ENCODE measurements around the gene NUDT2. TPM values are rescaled to one million over a fixed set of nuclear protein-coding genes. Genes with fewer than 3 reads are reported as not detected.
A peak's percentile ranks its signal among the peaks of the same experiment; 100 is the strongest.
"Not testable (repeated sequence)": the region's sequence is repeated elsewhere in the genome, so short reads cannot be mapped to it uniquely, and the experiment has no call there.

The NUDT2 gene
- total and polyA plus RNA-seq, 7 experiments from 2014 or later: 7.5 to 63.3 (median 23.2) TPM

GRCh38 chr9:34366365-34366764 is 37.0 kb downstream of the NUDT2 start:
- H3K27ac Mint-ChIP-seq: no peak overlapping the region
- CTCF ChIA-PET: no interaction called here
- no peak for ATAC-seq
- Histone ChIP-seq H3K4me1 (ENCODE audit: control insufficient read depth in 2 of 2, insufficient read depth in 2 of 2, low read length in 2 of 2) (peaks cover 0 to 21% of the 10 kb centered on the region in 2 donors), H3K9me3 (ENCODE audit: control insufficient read depth in 2 of 3, low read length in 3 of 3) (no peaks in the 10 kb centered on the region), H3K27me3 (ENCODE audit: control insufficient read depth in 2 of 2, insufficient read depth in 2 of 2, low read length in 2 of 2) (no peaks in the 10 kb centered on the region), H3K4me3 (ENCODE audit: low read length) (no peak overlapping the region), H3K27ac (ENCODE audit: low read depth, low read length) (no peak overlapping the region), H3K36me3 (ENCODE audit: control insufficient read depth in 2 of 3, insufficient read depth in 3 of 3, low read length in 3 of 3) (no peaks in the 10 kb centered on the region)
- DNase-seq: no peak
- H3K27me3 Mint-ChIP-seq: no peaks in the 10 kb centered on the region
- intact Hi-C loops (cut with micrococcal nuclease): no loop called here
- no peak overlapping the region for H3K4me3 Mint-ChIP-seq
- peaks cover 0 to 5% (median 0%) of the 10 kb centered on the region in 11 donors for H3K9me3 Mint-ChIP-seq
- peaks cover 14 to 29% (median 20%) of the 10 kb centered on the region in 7 donors for H3K4me1 Mint-ChIP-seq
- H3K36me3 Mint-ChIP-seq: peaks cover 0 to 24% (median 20%) of the 10 kb centered on the region in 5 donors
- POLR2A ChIA-PET: no interaction called here

- CTCF ChIA-PET: interaction anchor here (1.5 kb wide), 1 partner anchor 10 kb away, joined by 3 read pairs; no protein-coding TSS in a partner anchor
- POLR2A ChIA-PET, DNase-seq: not testable (repeated sequence)
Observed at GRCh38 chr9:34367751-34368410, 38.5 kb downstream of the NUDT2 start.

GRCh38 chr9:34368796-34369195 is 39.4 kb downstream of the NUDT2 start:
- H3K4me1 Mint-ChIP-seq: peaks cover 6 to 15% (median 10%) of the 10 kb centered on the region in 7 donors
- intact Hi-C loops (cut with micrococcal nuclease): not testable (repeated sequence)

More at GRCh38 chr9:34367751-34368410, 38.5 kb downstream of the NUDT2 start:
- H3K27ac Mint-ChIP-seq; H3K27ac ChIP-seq (ENCODE audit: low read depth, low read length); H3K27me3 ChIP-seq (ENCODE audit: control insufficient read depth in 2 of 2, insufficient read depth in 2 of 2, low read length in 2 of 2); H3K4me3 Mint-ChIP-seq; H3K27me3 Mint-ChIP-seq; H3K9me3 Mint-ChIP-seq; ATAC-seq; H3K36me3 ChIP-seq (ENCODE audit: control insufficient read depth in 2 of 3, insufficient read depth in 3 of 3, low read length in 3 of 3); H3K9me3 ChIP-seq (ENCODE audit: control insufficient read depth in 2 of 3, low read length in 3 of 3); H3K4me3 ChIP-seq (ENCODE audit: low read length); intact Hi-C loops (cut with micrococcal nuclease): not testable (repeated sequence)
- Mint-ChIP-seq H3K36me3 (peaks cover 0 to 27% (median 20%) of the 10 kb centered on the region in 5 donors), H3K4me1 (peaks cover 13 to 24% (median 15%) of the 10 kb centered on the region in 7 donors)
- H3K4me1 ChIP-seq (ENCODE audit: control insufficient read depth in 2 of 2, insufficient read depth in 2 of 2, low read length in 2 of 2): peaks cover 0 to 21% of the 10 kb centered on the region in 2 donors

GRCh38 chr9:34369636-34370035 is 40.3 kb downstream of the NUDT2 start:
- H3K36me3 Mint-ChIP-seq: peaks cover 0 to 25% (median 21%) of the 10 kb centered on the region in 5 donors
- peaks cover 0 to 5% (median 0%) of the 10 kb centered on the region in 11 donors for H3K9me3 Mint-ChIP-seq
- no peaks in the 10 kb centered on the region for H3K27me3 Mint-ChIP-seq
- no peak overlapping the region for H3K27ac ChIP-seq (ENCODE audit: low read depth, low read length)
- DNase-seq (no peak), ATAC-seq (no peak)
- peaks cover 0 to 6% (median 2%) of the 10 kb centered on the region in 7 donors for H3K4me1 Mint-ChIP-seq
- peaks cover 0 to 5% of the 10 kb centered on the region in 2 donors for H3K4me1 ChIP-seq (ENCODE audit: control insufficient read depth in 2 of 2, insufficient read depth in 2 of 2, low read length in 2 of 2)
- ChIA-PET POLR2A (no interaction called here), CTCF (no interaction called here)
- no peaks in the 10 kb centered on the region for H3K27me3 ChIP-seq (ENCODE audit: control insufficient read depth in 2 of 2, insufficient read depth in 2 of 2, low read length in 2 of 2)
- H3K4me3 Mint-ChIP-seq: no peak overlapping the region
- no peaks in the 10 kb centered on the region for H3K36me3 ChIP-seq (ENCODE audit: control insufficient read depth in 2 of 3, insufficient read depth in 3 of 3, low read length in 3 of 3)
- no peak overlapping the region for H3K4me3 ChIP-seq (ENCODE audit: low read length)
- no peak overlapping the region for H3K27ac Mint-ChIP-seq
- H3K9me3 ChIP-seq (ENCODE audit: control insufficient read depth in 2 of 3, low read length in 3 of 3): no peaks in the 10 kb centered on the region
- intact Hi-C loops (cut with micrococcal nuclease): loop anchor here in 1 of 2 donors (10.0 kb wide), 2 partner anchors 1075 to 1445 kb away; partner anchors contain the start of genes HINT2, NFX1 and SPAG8

More at GRCh38 chr9:34368796-34369195, 39.4 kb downstream of the NUDT2 start:
- H3K9me3 ChIP-seq (ENCODE audit: control insufficient read depth in 2 of 3, low read length in 3 of 3); H3K27ac Mint-ChIP-seq; H3K9me3 Mint-ChIP-seq; H3K4me3 Mint-ChIP-seq; H3K27me3 Mint-ChIP-seq; H3K36me3 ChIP-seq (ENCODE audit: control insufficient read depth in 2 of 3, insufficient read depth in 3 of 3, low read length in 3 of 3); ATAC-seq; H3K27ac ChIP-seq (ENCODE audit: low read depth, low read length); POLR2A ChIA-PET; H3K27me3 ChIP-seq (ENCODE audit: control insufficient read depth in 2 of 2, insufficient read depth in 2 of 2, low read length in 2 of 2); H3K4me3 ChIP-seq (ENCODE audit: low read length); DNase-seq: not testable (repeated sequence)
- H3K36me3 Mint-ChIP-seq: peaks cover 0 to 27% (median 20%) of the 10 kb centered on the region in 5 donors
- CTCF ChIA-PET: interaction anchor here (1.5 kb wide), 1 partner anchor 9 kb away, joined by 3 read pairs; no protein-coding TSS in a partner anchor
- H3K4me1 ChIP-seq (ENCODE audit: control insufficient read depth in 2 of 2, insufficient read depth in 2 of 2, low read length in 2 of 2): peaks cover 0 to 13% of the 10 kb centered on the region in 2 donors

- ChIA-PET CTCF (no interaction called here), POLR2A (interaction anchor here (0.5 to 0.8 kb wide), 2 partner anchors 188 to 291 kb away, joined by 3 read pairs; no protein-coding TSS in a partner anchor)
- Mint-ChIP-seq H3K27ac (peak overlapping the region in 1 of 9 donors; percentile 13), H3K4me1 (peaks cover 0 to 6% (median 3%) of the 10 kb centered on the region in 7 donors), H3K4me3 (peak overlapping the region in 1 of 10 donors; percentile 14), H3K9me3 (peaks cover 0 to 5% (median 0%) of the 10 kb centered on the region in 11 donors), H3K36me3 (peaks cover 0 to 25% (median 21%) of the 10 kb centered on the region in 5 donors), H3K27me3 (no peaks in the 10 kb centered on the region)
- no peaks in the 10 kb centered on the region for H3K4me1 ChIP-seq (ENCODE audit: control insufficient read depth in 2 of 2, insufficient read depth in 2 of 2, low read length in 2 of 2)
- no peak overlapping the region for H3K4me3 ChIP-seq (ENCODE audit: low read length)
- H3K27me3 ChIP-seq (ENCODE audit: control insufficient read depth in 2 of 2, insufficient read depth in 2 of 2, low read length in 2 of 2): no peaks in the 10 kb centered on the region
- DNase-seq: no peak
- H3K36me3 ChIP-seq (ENCODE audit: control insufficient read depth in 2 of 3, insufficient read depth in 3 of 3, low read length in 3 of 3): no peaks in the 10 kb centered on the region
- no peak overlapping the region for H3K27ac ChIP-seq (ENCODE audit: low read depth, low read length)
- intact Hi-C loops (cut with micrococcal nuclease): loop anchor here in 1 of 2 donors (10.0 kb wide), 2 partner anchors 1076 to 1444 kb away; partner anchors contain the start of genes HINT2, NFX1 and SPAG8
- no peaks in the 10 kb centered on the region for H3K9me3 ChIP-seq (ENCODE audit: control insufficient read depth in 2 of 3, low read length in 3 of 3)
- ATAC-seq: no peak
Observed at GRCh38 chr9:34370335-34370969, 41.1 kb downstream of the NUDT2 start.

DNA sequence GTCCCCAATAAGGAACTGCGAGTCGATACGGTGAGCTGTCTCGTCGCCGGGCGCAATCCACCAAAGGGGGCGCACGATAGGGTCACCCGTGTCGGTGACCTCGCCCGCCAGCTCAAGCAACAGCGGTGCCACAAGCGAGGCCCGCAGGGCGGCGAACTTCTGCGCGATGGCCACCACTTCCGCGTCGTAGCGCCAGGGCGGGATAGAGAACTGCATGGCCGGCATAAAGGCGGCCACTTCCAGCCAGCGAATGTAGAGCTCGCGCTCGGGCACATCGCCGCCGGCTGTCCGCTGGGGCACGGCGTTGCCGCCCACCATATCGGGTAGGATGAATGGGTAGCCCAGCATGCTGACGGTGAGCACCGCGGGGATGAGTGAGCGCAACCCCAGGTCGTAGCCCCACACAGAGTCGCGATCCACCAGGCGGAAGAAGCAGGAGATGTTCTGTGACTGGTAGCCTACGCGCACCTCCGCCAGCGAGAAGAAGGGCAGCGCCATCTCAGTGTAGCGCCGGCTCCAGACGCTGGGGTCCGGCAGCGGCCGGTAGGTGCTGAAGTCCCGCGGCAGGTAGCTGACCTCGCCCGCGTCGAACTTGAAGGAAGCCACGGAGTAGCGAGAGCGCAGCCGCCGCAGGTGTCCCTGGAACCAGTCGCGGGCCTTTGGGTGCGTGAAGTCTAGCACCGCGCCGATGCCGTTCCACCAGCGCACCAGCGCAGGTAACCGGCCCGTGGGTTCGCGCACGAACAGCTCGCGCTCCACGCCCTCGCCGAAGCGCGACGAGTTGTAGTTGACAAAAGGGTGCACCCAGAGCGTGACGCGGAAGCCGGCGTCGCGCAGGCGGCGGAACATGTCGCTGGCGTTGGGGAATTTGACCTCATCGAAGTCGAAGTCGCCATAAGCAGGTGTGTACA is 41.9 kb downstream of the NUDT2 start:
- Histone ChIP-seq H3K27ac (ENCODE audit: low read depth, low read length) (no peak overlapping the region), H3K4me1 (ENCODE audit: control insufficient read depth in 2 of 2, insufficient read depth in 2 of 2, low read length in 2 of 2) (no peaks in the 10 kb centered on the region), H3K36me3 (ENCODE audit: control insufficient read depth in 2 of 3, insufficient read depth in 3 of 3, low read length in 3 of 3) (no peaks in the 10 kb centered on the region), H3K27me3 (ENCODE audit: control insufficient read depth in 2 of 2, insufficient read depth in 2 of 2, low read length in 2 of 2) (no peaks in the 10 kb centered on the region), H3K9me3 (ENCODE audit: control insufficient read depth in 2 of 3, low read length in 3 of 3) (no peaks in the 10 kb centered on the region), H3K4me3 (ENCODE audit: low read length) (no peak overlapping the region)
- Mint-ChIP-seq H3K9me3 (peaks cover 0 to 5% (median 0%) of the 10 kb centered on the region in 11 donors), H3K27me3 (no peaks in the 10 kb centered on the region), H3K27ac (no peak overlapping the region), H3K4me3 (peak overlapping the region in 3 of 10 donors; percentile 14 to 59 (median 50)), H3K36me3 (peaks cover 0 to 25% (median 21%) of the 10 kb centered on the region in 5 donors), H3K4me1 (peaks cover 0 to 12% (median 11%) of the 10 kb centered on the region in 7 donors)
- intact Hi-C loops (cut with micrococcal nuclease): loop anchor here in 1 of 2 donors (10.0 kb wide), 2 partner anchors 1076 to 1444 kb away; partner anchors contain the start of genes HINT2, NFX1 and SPAG8
- ATAC-seq (peak; percentile 16), DNase-seq (no peak)
- POLR2A ChIA-PET: interaction anchor here (0.8 kb wide), 1 partner anchor 290 kb away, joined by 3 read pairs; no protein-coding TSS in a partner anchor
- CTCF ChIA-PET: no interaction called here
